ENCODE results near the gene TNFRSF14.
"Not testable (repeated sequence)": the region's sequence is repeated elsewhere in the genome, so short reads cannot be mapped to it uniquely, and the experiment has no call there.

The TNFRSF14 gene

GRCh38 chr1:2554621-2555387 lies 1.4 kb upstream of the TNFRSF14 start:
- DNase-seq, result peak; percentile 54

DNA sequence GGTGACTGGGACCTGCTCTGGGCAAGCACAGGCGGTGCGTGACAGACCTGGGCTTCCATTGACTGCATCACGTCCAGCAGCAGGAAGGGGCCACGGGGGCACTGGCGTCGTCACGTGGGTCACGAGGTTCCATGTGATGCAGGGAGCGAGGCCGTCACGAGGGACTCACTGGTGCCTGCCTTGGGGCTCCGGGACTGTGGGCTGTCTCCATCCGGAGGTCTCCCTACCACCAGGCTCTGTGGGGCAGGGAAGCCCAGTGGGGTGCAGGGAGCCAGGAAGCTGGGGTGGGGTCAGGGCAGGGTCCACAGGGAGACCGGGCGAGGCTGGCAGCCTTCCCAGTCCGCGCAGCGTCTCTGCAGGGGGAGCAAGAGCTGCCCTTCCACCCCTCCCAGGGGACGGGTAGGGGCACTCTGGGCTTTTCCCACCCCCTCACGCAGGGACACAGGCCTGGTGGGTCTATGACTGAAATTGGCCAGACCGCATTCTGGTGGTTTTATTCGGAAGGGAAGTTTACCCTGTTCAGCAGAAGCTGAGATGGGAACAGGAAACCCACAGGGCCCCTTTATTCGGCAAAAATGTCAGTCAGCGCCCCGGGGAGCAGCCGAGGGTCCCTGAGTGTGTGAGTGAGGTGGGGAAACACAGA lies 416 bp upstream of the TNFRSF14 start:
- peak; percentile 60 for DNase-seq

- no peak for DNase-seq
These were observed 709 bp downstream of the TNFRSF14 start for GRCh38 chr1:2556678-2557481.

DNA sequence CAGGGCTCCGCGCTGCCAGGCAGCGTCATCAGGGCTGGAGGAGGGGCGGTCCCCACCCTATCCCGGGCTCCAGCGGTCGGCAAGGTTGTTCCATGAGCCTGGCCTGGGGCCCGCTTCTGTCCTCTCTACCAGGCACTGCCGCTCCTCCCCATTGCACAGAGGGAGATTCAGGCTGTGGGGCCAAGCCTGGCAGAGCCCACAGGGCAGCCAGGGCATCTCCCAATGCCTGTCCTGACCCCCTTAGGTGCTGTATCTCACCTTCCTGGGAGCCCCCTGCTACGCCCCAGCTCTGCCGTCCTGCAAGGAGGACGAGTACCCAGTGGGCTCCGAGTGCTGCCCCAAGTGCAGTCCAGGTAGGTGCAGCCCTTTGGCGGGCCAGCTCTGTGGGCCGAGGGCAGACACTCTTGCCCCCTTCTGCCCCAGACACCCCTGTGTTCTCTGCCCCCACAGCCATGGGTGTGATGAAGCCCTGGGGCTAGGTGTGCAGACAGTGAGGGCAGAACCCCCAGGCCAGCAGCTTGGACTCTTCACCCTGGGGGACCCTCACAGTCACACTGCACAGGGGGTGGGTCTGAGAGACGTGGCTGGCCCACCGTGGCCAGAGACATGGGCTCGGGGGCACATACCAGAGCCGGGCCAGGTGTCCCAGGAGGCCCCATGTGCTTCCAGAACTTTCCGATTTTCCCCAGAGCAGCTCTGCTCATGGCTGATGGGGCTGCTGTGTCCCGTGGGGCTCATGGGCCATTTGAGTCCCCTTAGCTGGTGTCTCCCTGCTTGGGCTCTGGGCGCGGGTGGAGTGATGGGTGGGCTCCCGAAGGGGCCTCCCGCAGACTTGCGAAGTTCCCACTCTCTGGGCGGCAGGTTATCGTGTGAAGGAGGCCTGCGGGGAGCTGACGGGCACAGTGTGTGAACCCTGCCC lies 1.6 kb downstream of the TNFRSF14 start:
- no peak for DNase-seq

- no peak for DNase-seq
These were observed 2.2 kb downstream of the TNFRSF14 start for GRCh38 chr1:2558420-2558819.

DNA sequence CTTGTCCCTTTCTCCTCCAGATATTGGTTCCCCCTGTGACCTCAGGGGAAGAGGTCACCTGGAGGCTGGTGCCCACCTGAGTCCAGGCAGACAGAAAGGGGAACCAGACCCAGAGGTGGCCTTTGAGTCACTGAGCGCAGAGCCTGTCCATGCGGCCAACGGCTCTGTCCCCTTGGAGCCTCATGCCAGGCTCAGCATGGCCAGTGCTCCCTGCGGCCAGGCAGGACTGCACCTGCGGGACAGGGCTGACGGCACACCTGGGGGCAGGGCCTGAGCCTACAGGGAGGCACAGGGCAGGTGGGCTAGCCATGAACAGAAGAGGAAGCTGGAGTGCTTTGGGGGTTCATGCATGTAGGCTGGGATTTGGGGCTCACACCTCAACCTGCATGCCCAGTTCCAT lies 2.7 kb downstream of the TNFRSF14 start:
- DNase-seq, result no peak

DNA sequence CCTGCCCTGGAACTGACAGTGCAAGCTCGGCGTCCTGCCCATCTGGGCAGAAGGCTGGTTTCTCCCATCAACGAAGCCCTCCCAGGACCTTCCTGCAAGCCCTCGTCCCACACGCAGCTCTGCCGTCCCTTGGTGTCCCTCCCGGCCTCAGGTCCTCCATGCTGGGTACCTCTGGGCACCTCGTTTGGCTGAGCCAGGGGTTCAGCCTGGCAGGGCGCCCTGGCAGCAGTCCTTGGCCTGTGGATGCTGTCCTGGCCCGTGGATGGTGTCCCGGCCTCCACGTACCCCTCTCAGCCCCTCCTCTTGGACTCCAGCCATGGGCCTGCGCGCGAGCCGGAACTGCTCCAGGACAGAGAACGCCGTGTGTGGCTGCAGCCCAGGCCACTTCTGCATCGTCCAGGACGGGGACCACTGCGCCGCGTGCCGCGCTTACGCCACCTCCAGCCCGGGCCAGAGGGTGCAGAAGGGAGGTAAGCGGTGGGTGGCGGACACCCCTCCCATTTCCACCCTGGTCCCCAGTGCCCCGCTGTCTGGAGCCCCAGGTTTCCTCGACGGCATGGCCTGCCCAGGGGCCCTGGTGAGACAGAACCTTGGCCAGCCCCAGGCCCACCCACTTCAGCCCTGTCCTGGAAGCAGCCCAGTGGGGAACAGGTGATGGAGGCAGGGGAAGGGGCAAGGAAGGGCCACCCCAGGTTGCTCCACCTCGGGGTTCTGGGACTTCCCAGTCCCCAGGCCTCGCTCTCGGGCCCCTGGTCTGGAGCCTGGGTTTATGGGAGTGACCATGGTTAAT lies 3.5 kb downstream of the TNFRSF14 start:
- no peak for DNase-seq

DNA sequence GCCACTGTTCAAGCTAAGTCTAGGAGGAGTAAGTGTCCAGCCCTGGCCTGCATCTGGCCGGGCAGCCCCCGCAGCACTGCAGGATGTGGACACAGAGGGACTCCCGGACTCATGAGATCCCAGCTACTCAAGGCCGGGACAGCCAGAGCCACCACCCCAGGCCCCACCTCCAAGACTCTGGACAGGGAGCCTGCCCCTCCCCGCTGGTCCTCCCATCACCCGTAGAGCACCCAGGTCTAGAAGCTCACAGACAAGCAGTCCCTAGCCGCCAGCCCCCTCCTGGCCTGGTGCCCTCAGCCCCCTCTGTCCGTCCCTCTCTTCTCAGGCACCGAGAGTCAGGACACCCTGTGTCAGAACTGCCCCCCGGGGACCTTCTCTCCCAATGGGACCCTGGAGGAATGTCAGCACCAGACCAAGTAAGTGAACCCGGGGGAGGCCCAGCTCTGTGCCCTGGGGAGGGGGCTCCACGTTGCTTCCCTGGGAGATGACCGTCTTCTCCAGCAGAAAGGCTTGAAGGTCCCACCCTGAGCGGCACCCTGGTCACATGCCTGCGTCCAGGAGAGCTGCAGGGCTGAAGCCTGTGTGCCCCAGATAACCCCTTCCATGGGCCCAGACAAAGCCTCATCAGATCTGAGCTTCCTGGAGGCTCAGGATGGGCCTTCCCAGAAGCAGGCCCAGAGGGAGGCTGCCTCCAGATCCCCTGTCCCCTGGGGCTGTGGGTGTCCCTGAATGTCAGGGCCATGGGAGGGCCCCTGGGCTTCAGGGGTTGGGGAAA lies 4.3 kb downstream of the TNFRSF14 start:
- no peak for DNase-seq

- DNase-seq, result no peak
These were observed 5.3 kb downstream of the TNFRSF14 start for GRCh38 chr1:2561446-2561845.

DNA sequence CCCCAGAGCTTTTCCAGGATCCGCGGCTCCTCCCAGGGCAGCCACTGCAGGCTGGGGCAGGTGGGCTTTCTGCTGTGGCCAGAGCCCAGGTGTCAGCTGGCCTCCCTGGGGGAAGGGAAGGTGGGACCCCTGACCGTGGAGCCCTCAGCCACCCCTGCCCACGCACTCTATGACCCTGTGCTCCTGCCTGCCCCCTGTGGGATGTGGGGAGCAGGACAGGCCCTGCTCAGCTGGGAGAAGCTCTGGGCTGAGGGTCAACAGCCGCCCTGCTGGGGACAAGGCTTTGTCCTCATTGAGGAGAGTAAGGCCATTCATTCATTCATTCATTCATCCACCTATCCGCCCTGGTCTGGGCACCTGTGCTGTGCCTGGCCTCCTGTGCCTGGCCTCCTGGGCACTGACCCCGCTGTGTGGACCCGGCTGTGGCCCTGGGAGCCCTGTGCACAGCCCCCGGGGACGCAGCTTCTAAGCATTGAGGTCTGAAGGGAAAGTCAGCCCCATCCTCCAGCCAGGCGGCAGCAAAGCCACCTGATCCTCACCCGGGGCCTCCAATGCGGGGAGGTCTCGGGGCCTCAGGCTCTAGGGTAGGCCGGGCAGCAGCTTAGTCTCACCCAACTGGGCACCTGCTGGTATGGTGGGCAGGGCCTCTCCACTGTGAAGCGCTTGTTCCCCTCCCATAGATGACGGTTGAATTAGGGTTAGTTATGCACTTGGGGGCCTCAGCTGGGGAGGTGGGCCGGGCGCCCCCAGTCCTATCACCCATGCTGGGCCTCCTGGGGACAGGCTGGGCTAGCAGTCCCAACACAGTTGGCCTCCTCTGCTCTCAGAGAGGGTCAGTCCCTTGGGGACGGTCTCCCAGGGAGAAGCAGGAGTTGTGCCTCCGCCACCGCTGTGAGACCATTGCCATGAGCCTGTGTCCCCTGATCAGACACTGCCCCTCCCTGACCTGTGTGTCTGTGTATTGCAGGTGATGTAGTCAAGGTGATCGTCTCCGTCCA lies 6.0 kb downstream of the TNFRSF14 start:
- DNase-seq, result no peak

GRCh38 chr1:2563205-2563604 lies 7.0 kb downstream of the TNFRSF14 start:
- DNase-seq, result no peak

DNA sequence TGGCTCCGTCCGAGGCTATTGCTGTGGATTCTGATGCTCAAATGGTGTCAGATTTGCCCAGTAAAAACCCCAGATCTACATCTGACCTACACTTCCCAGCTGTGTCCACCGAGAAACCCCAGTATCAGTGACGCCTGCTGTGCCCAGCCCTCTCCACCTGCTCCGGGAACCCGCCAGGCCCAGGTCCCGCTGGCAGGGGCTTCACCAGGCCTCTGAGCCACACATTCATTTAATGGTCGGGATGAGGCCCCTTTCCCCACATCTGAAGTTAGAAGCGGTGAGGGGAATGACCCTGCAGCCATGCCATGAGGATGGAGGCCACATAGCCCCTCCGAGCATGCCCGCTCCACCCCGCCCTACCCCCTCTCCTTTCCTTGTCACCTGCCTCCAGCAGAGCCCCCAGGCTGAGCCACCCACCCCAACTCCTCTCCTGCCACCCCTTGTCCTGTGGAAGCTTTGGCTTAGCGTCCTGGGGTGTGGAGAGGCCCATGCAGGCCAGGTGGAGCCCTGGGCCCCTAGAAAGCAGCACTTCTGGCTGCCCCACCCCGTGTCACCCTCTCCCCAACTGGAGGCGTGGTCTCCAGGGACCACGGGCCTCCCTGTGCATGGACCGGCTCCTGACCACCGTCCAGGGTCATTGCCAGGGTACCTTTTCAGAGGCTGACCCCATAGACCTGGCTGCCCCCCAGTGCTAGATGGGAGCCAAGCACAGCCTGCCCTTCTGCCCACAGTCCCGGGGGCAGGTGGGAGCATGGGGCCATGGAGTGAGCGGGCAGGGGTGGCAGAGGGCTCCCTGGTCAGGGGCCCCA lies 8.0 kb downstream of the TNFRSF14 start:
- no peak for DNase-seq

DNA sequence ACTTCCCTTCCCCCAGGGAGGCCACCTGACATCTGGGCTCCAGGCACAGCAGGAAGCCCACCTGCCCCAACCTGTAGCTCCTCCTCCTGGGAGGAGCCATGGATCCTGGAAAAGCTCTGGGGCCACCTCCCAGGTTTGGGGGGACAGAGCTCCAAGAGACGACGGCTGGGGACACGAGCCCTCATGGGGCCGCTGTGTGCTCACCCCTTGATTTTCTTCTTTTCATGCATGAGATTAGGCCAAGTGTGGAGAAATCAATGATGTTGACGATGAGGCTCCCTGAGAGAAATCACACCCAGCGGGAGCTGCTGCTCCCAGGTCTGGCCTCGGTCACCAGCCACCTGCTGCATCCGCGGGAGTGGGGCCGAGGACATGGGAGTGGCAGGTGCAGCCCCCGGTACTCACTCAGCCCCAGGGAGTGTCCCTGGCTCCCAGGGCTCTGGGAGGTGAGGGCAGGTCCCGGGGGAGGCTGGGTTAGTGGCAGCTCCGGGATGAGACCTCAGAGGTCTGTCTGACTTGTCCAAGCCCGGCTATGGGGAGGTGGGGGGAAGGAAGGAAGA lies 8.7 kb downstream of the TNFRSF14 start:
- no peak for DNase-seq

- DNase-seq, result no peak
These were observed 10.2 kb downstream of the TNFRSF14 start for GRCh38 chr1:2566101-2567045.

- no peak for DNase-seq
These were observed 11.0 kb downstream of the TNFRSF14 start for GRCh38 chr1:2567083-2567679.

DNA sequence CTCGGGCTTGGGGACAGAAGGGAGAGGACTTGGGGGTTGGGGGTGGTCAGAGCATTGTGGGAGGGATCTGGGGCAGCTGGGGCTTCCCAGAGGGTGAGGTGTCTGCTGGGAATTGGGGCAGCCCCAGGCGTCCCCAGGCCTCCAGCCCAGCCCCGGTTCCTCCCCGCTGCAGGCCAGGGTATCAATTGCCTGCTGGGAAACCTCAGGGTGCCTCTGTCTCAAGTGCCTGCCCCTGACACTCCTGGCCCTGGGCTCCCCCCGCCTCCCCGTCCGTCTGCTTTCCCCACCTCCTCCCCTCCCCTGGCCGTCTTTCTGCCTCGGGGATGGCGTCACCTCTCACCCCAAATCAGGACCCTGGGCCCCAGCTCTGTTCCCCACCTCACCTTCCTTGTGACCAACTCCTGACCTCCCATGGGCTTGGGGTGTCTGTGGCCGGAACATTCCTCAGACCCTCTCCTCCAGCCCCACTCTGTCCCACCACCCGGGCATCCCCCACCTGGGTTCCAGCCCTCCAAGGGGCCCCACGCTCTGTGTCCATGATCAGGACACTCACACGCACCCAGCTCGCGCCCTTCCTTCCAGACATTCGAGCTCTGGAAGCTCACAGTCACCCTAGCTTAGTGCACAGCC lies 12.1 kb downstream of the TNFRSF14 start:
- DNase-seq, result not testable (repeated sequence)
